ENCODE results near the gene CRYL1. TPM values are rescaled to one million over a fixed set of nuclear protein-coding genes. Genes with fewer than 3 reads are reported as not detected.

Gene CRYL1
- total and polyA plus RNA-seq, 2 of the 8 experiments (the other 6 are each of a cell fraction or from before 2014, with no cell fraction given): 1.9 to 6.4 TPM

DNA sequence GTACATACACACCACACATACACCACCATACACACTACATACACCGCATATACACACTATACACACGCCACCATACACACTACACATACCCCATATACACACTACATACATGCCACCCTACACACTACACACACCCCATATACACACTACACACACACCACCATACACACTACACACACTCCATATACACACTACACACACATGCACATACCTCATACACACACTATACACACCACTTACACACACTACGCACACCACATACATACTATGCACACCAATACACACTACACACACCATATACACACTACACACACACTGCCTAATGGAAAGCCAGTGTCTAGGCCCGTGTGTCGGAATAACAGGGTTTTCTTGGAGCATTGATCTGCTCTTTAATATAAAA, 27.5 kb downstream of the CRYL1 start:
- H3K27me3 ChIP-seq (replicated peaks in 1 of 4; ENCODE audit: control insufficient read depth in 3 of 4, extremely low read depth in 1 of 4, insufficient read depth in 3 of 4, low read length in 3 of 4): no peaks in the 10 kb centered on the region
- ChIA-PET POLR2A (ENCODE audit: partially characterized antibody) (no interaction called here), CTCF (ENCODE audit: partially characterized antibody) (interaction anchor here (1.2 kb wide), 1 partner anchor 71 kb away, joined by 3 read pairs; no protein-coding TSS in a partner anchor)
- no peak overlapping the region; the same call in 1 of the 2 replicates for H2BK5ac ChIP-seq (ENCODE audit: low read depth, low read length)
- H3K4ac ChIP-seq (replicated peaks; ENCODE audit: insufficient read length, low read depth, low read length): peak overlapping the region; percentile 57
- no peak overlapping the region for H3K23ac ChIP-seq (ENCODE audit: insufficient read length)
- WGBS, 2 experiments (ENCODE audit: extremely low coverage in 1 of 2, insufficient coverage in 1 of 2, insufficient read length in 1 of 2, insufficient replicate concordance in 2 of 2, low coverage in 1 of 2, low lambda C conversion rate in 2 of 2, missing lambda C conversion rate in 1 of 2): 59% methylated on average over 5 of the region's 5 CpGs; no CpG with 5 or more reads in 1 of the 2 experiments
- H2BK20ac ChIP-seq (ENCODE audit: low read length): no peak overlapping the region
- peaks cover 0 to 7% of the 10 kb centered on the region in 2 experiments for H4K20me1 ChIP-seq (replicated peaks in 1 of 2; ENCODE audit: control insufficient read depth in 1 of 2, insufficient read depth in 2 of 2, low read length in 2 of 2)
- peak overlapping the region; percentile 99 for H3K56ac ChIP-seq (replicated peaks; ENCODE audit: insufficient read length, low read depth, low read length)
- no peaks in the 10 kb centered on the region for H3K79me1 ChIP-seq (ENCODE audit: low read depth, low read length)
- H3K18ac ChIP-seq (ENCODE audit: extremely low read depth, low read length): no peak overlapping the region
- H2AK5ac ChIP-seq (ENCODE audit: low read depth, low read length): 0 out of 2 replicates have a peak overlapping the region, but pooled peaks have one; percentile 54
- H4K8ac ChIP-seq (ENCODE audit: extremely low read depth, insufficient read depth, low read length): no peak overlapping the region
- no peak overlapping the region for H4K5ac ChIP-seq (ENCODE audit: insufficient read length, low read depth, low read length)
- no peak overlapping the region for H2AFZ ChIP-seq (ENCODE audit: low read length)
- no peak overlapping the region; a peak in 1 of 7 replicates for H3K9ac ChIP-seq (replicated peaks in 1 of 4; ENCODE audit: extremely low read depth in 1 of 4, low read depth in 3 of 4, low read length in 3 of 4)
- no peak overlapping the region for H3K27ac ChIP-seq (ENCODE audit: low read depth, low read length)
- no peak overlapping the region for H2BK120ac ChIP-seq (replicated peaks; ENCODE audit: low read depth, low read length)
- no peak overlapping the region for H3K4me2 ChIP-seq (ENCODE audit: insufficient read depth in 1 of 2, low read depth in 2 of 2, low read length in 2 of 2)
- no peak overlapping the region for H4K91ac ChIP-seq (replicated peaks; ENCODE audit: insufficient read length, low read length)
- no peak overlapping the region for H2BK15ac ChIP-seq (ENCODE audit: low read length)
- no peak overlapping the region for H2BK12ac ChIP-seq (ENCODE audit: low read depth, low read length)
- FAIRE-seq (no peak), DNase-seq (ENCODE audit: low read depth in 1 of 2, low spot score in 2 of 2) (no peak)
- 0 out of 4 replicates have a peak, but pooled peaks cover 0 to 8% of the 10 kb centered on the region in 2 experiments for H3K9me3 ChIP-seq (ENCODE audit: insufficient read depth in 2 of 2, low read depth in 1 of 2, low read length in 1 of 2)
- peaks cover 0 to under 1% (median under 1%) of the 10 kb centered on the region in 4 experiments; a peak in 2 of 7 replicates for H3K4me1 ChIP-seq (replicated peaks in 1 of 4; ENCODE audit: control insufficient read depth in 3 of 4, insufficient read depth in 4 of 4, low read length in 3 of 4)
- no peaks in the 10 kb centered on the region for H3K79me2 ChIP-seq (ENCODE audit: control insufficient read depth in 1 of 2, insufficient read depth in 2 of 2, low read length in 2 of 2)
- no peak overlapping the region for H3K4me3 ChIP-seq (ENCODE audit: extremely low read depth in 1 of 4, insufficient read depth in 2 of 4, low read depth in 3 of 4, low read length in 4 of 4)
- peaks cover 13% of the 10 kb centered on the region for H3K23me2 ChIP-seq (ENCODE audit: low read depth, low read length)
- H3K36me3 ChIP-seq (ENCODE audit: control insufficient read depth in 2 of 4, insufficient read depth in 4 of 4, low read length in 3 of 4): no peaks in the 10 kb centered on the region
- no peak overlapping the region for H3K14ac ChIP-seq (ENCODE audit: insufficient read length)
- TF ChIP-seq, protein P1, sequence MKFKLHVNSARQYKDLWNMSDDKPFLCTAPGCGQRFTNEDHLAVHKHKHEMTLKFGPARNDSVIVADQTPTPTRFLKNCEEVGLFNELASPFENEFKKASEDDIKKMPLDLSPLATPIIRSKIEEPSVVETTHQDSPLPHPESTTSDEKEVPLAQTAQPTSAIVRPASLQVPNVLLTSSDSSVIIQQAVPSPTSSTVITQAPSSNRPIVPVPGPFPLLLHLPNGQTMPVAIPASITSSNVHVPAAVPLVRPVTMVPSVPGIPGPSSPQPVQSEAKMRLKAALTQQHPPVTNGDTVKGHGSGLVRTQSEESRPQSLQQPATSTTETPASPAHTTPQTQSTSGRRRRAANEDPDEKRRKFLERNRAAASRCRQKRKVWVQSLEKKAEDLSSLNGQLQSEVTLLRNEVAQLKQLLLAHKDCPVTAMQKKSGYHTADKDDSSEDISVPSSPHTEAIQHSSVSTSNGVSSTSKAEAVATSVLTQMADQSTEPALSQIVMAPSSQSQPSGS (IDR thresholded peaks at IDR 0.05; ENCODE audit: low read length): no peak
- TF ChIP-seq SRF (IDR thresholded peaks at IDR 0.05; ENCODE audit: low read depth, low read length) (no peak), KDM4A (IDR thresholded peaks at IDR 0.05; ENCODE audit: low read depth, low read length, severe bottlenecking) (no peak), SIN3A (conservative IDR thresholded peaks at IDR 0.05 in 1 of 2, IDR thresholded peaks at IDR 0.05 in 1 of 2; ENCODE audit: low read depth in 1 of 2, low read length in 2 of 2) (no peak), POLR2AphosphoS5 (IDR thresholded peaks at IDR 0.05; ENCODE audit: low read depth, low read length) (no peak), BACH1 (IDR thresholded peaks at IDR 0.05; ENCODE audit: low read length) (no peak), POLR2A (IDR thresholded peaks at IDR 0.05; ENCODE audit: control extremely low read depth in 1 of 2, low read depth in 2 of 2, low read length in 2 of 2) (no peak), SIX5 (IDR thresholded peaks at IDR 0.05; ENCODE audit: low read depth, low read length) (no peak), TAF1 (IDR thresholded peaks at IDR 0.05; ENCODE audit: low read depth, low read length) (no peak), JUN (IDR thresholded peaks at IDR 0.05; ENCODE audit: low read depth, low read length) (no peak), MAFK (IDR thresholded peaks at IDR 0.05; ENCODE audit: low read depth, low read length) (no peak), YY1 (IDR thresholded peaks at IDR 0.05; ENCODE audit: low read depth, low read length) (no peak), RXRA (IDR thresholded peaks at IDR 0.05; ENCODE audit: insufficient read depth, low read depth, low read length) (no peak)
